Activated naive CD4-positive, alpha-beta T cell treated with anti-CD3 and anti-CD28 coated beads for 36 hours (primary cell): ENCODE data around the gene GAA. TPM values are rescaled to one million over a fixed set of nuclear protein-coding genes. Genes with fewer than 3 reads are reported as not detected.

Experiments
- CTCF ChIA-PET: fragments of 350-600 bp; sonication (Branson Sonifier 250); formaldehyde crosslinking; loops from one replicate; lab custom pipeline; 2021; ENCODE audit warnings: antibody characterized with exemption; lab: Charles Lee
- DNase-seq: peaks from one replicate; pipeline ENCODE4 v3.0.0-alpha.2; 2020
- H3K27ac Mint-ChIP-seq: one replicate; pipeline ENCODE4 v1.8.0; 2021; ENCODE audit warnings: mild to moderate bottlenecking, mixed read lengths
- H3K27me3 Mint-ChIP-seq: one replicate; pipeline ENCODE4 v1.8.0; 2021; ENCODE audit warnings: low read depth, mixed read lengths
- H3K36me3 Mint-ChIP-seq: one replicate; pipeline ENCODE4 v1.8.0; 2021; ENCODE audit warnings: low read depth, mixed read lengths
- H3K4me1 Mint-ChIP-seq: one replicate; pipeline ENCODE4 v1.8.0; 2021; ENCODE audit warnings: low read depth, mixed read lengths
- H3K4me3 Mint-ChIP-seq: one replicate; pipeline ENCODE4 v1.8.0; 2021; ENCODE audit warnings: mild to moderate bottlenecking, moderate library complexity, mixed read lengths
- H3K9me3 Mint-ChIP-seq: one replicate; pipeline ENCODE4 v1.8.0; 2021; ENCODE audit warnings: mixed read lengths
- intact Hi-C: fragments of 100-400 bp; cut with micrococcal nuclease; formaldehyde crosslinking; loops from one replicate; pipeline ENCODE4 v1.15.1; 2023
- microRNA-seq: library from miRNA; unstranded; fragments of <30 nt; microRNA quantifications from one replicate; pipeline ENCODE4 v1.2.0, GENCODE V29; 2022; ENCODE audit warnings: borderline microRNAs expressed, borderline replicate concordance
- total RNA-seq, 2 experiments: library from RNA; stranded (reverse); gene quantifications; one replicate each; pipeline ENCODE4 v1.2.3, GENCODE V29; 2021

GAA gene
- total RNA-seq, 2 experiments from 2014 or later, result 32.1 to 33.2 TPM

DNA sequence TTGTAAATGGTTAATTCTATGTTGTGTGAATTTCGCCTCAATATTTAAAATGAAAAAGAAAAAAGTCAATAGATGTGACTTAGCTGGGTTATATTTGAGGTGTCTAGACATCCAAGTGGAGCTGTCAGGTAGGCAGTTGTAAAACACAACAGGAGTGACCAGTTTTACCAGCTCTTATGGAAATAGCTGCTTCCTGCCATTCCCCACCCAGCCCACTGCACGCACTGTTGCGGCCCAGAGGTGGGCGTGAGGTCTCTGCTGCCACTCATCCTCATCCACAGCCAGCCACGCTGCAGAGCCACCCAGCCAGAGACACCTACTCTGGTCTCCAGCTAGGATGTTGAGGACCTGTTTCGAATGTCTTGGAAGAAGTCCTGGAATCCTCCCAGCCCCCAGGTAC, 65.1 kb downstream of the GAA start:
- no peak overlapping the region for H3K27ac Mint-ChIP-seq
- no peak for DNase-seq
- no peaks in the 10 kb centered on the region for H3K36me3 Mint-ChIP-seq
- H3K4me1 Mint-ChIP-seq, result no peaks in the 10 kb centered on the region
- no peaks in the 10 kb centered on the region for H3K9me3 Mint-ChIP-seq
- H3K27me3 Mint-ChIP-seq, result no peaks in the 10 kb centered on the region
- no peak overlapping the region for H3K4me3 Mint-ChIP-seq
- CTCF ChIA-PET, result interaction anchor here (0.6 to 1.0 kb wide), 2 partner anchors 195 to 1438 kb away, joined by 3 read pairs; no protein-coding TSS in a partner anchor
- intact Hi-C loops, result no loop called here

DNA sequence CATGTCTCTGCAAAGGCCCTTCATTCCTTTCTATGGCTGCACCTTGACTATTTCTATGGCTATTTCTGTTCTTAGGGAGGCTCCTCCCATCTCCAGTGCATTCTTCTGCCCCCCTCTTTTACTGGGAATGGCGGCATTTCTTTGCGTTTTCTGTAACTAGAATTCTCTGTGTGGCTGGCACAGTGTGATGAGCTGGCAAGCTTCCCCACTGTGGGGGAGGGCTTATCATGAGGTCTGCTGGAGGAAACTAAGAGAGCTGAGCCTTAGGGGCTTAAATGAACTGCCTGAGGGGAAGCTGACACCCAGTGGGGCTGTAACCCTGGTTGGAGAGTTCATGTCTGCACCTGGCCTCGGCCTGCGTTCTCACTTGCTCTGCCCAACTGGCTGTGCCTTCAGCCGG, 67.0 kb downstream of the GAA start:
- Mint-ChIP-seq H3K36me3 (no peaks in the 10 kb centered on the region), H3K4me3 (no peak overlapping the region), H3K27ac (no peak overlapping the region), H3K4me1 (no peaks in the 10 kb centered on the region), H3K27me3 (no peaks in the 10 kb centered on the region), H3K9me3 (no peaks in the 10 kb centered on the region)
- intact Hi-C loops, result no loop called here
- CTCF ChIA-PET, result no interaction called here
- no peak for DNase-seq

DNA sequence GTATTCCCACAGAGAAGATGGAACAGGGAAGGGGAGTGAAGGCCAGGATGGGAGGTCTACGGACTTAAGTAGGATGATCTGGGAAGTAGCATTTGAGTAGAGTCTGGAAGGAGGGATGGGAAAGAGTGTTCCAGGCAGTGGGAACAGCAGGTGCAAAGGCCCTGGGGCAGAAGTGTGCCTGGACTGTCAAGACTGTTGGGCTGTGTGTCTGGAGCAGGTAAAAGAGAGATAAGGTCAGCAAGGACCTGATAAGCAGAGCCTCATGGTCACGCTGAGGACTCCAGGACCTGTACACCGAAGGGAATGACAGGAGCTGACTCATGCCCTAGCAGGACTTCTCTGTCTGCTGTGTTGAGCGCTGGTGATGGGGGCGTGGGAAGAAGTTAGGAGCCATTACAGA, 67.7 kb downstream of the GAA start:
- H3K9me3 Mint-ChIP-seq, result no peaks in the 10 kb centered on the region

More for the DNA sequence above, 67.7 kb downstream of the GAA start:
- no peak for DNase-seq
- CTCF ChIA-PET, result no interaction called here
- Mint-ChIP-seq H3K36me3 (no peaks in the 10 kb centered on the region), H3K4me1 (no peaks in the 10 kb centered on the region), H3K27ac (no peak overlapping the region), H3K27me3 (no peaks in the 10 kb centered on the region), H3K4me3 (no peak overlapping the region)
- intact Hi-C loops, result no loop called here

Small RNA genes within 50 kb of the gene (microRNA-seq; reads per million reads assigned to microRNA genes)
- not detected for gene MIR1268B

Other genes with a start within 250 kb of the GAA start
- gene TBC1D16, start 65.7 kb upstream of the GAA start, total RNA-seq, result 10 to 100 TPM; 17.0 to 19.0 TPM
- under 1 TPM in 1 of 2 experiments, not detected in 1; 0.32 TPM for gene CCDC40, start 64.9 kb upstream of the GAA start, total RNA-seq
- 10 to 100 TPM; 92.1 to 97.7 TPM for gene EIF4A3, start 45.5 kb downstream of the GAA start, total RNA-seq
- gene CARD14, start 68.4 kb downstream of the GAA start, total RNA-seq, result not detected
- 10 to 100 TPM; 30.3 to 32.1 TPM for gene SGSH, start 118.8 kb downstream of the GAA start, total RNA-seq
- gene SLC26A11, start 118.8 kb downstream of the GAA start, total RNA-seq, result 1 to 10 TPM; 4.0 to 5.4 TPM
- 100 to 1,000 TPM; 234 to 250 TPM for gene RNF213, start 159.3 kb downstream of the GAA start, total RNA-seq